SK-N-SH (cell line): ENCODE results near the gene RAET1L. TPM values are rescaled to one million over a fixed set of nuclear protein-coding genes. Genes with fewer than 3 reads are reported as not detected.

Experiments
- CTCF ChIA-PET: fragments of 300-600, 350-600 bp; formaldehyde crosslinking; extraction: SDS; loops from one replicate; lab custom pipeline; 2021; lab: Yijun Ruan, JAX
- POLR2A ChIA-PET: fragments of 350-600 bp; sonication (Branson Sonifier 250); formaldehyde crosslinking; extraction: SDS; loops from one replicate; lab custom pipeline; 2020; ENCODE audit warnings: antibody characterized with exemption, inconsistent platforms; lab: Yijun Ruan, JAX
- DNase-seq: peaks from one replicate; pipeline ENCODE4 v3.0.0; 2012
- H2AFZ ChIP-seq: fragments of 200-600 bp; sonication (generic); 2 replicates; pipeline ENCODE4 v1.8.1; 2016; ENCODE audit warnings: antibody characterized with exemption, mild to moderate bottlenecking, low read depth
- H3F3A ChIP-seq: fragments of 200-600 bp; sonication (generic); replicated peaks from 2 replicates; pipeline ENCODE3; 2016; ENCODE audit warnings: antibody characterized with exemption, mild to moderate bottlenecking; ENCODE audit not compliant: insufficient read depth
- H3K27ac ChIP-seq, 2 experiments: fragments of 200-500 bp in 1 of 2; fragments of 200-600 bp in 1 of 2; sonication (Bioruptor generic) in 1 of 2; sonication (generic), shearing (Covaris generic) in 1 of 2; 2 replicates each; pipeline versions ENCODE4 v1.5.1 to v1.6.1; 2014 to 2016; ENCODE audit warnings: low read depth in 2 of 2, inconsistent platforms in 1 of 2, low read length in 1 of 2, mild to moderate bottlenecking in 1 of 2, mixed read lengths in 1 of 2
- H3K27me3 ChIP-seq: fragments of 200-600 bp; sonication (generic), shearing (Covaris generic); 2 replicates; pipeline ENCODE4 v1.6.1; 2016; ENCODE audit warnings: mixed run types; ENCODE audit not compliant: insufficient read depth
- H3K36me3 ChIP-seq, 2 experiments: fragments of 200-500 bp in 1 of 2; fragments of 200-600 bp in 1 of 2; sonication (Bioruptor generic) in 1 of 2; sonication (generic) in 1 of 2; replicated peaks in 1 of 2; 2 replicates each; pipeline versions ENCODE3 to v1.5.1; 2014 to 2016; ENCODE audit warnings: low read length in 1 of 2, mild to moderate bottlenecking in 1 of 2; ENCODE audit not compliant: insufficient read depth in 2 of 2, control insufficient read depth in 1 of 2
- H3K4me1 ChIP-seq, 2 experiments: fragments of 200-500 bp in 1 of 2; fragments of 200-600 bp in 1 of 2; sonication (Bioruptor generic) in 1 of 2; sonication (generic), shearing (Covaris generic) in 1 of 2; 2 replicates each; pipeline versions ENCODE4 v1.5.1 to v1.6.1; 2014 to 2016; ENCODE audit warnings: low read depth in 1 of 2, low read length in 1 of 2, mixed run types in 1 of 2; ENCODE audit not compliant: insufficient read depth in 2 of 2, control insufficient read depth in 1 of 2
- H3K4me2 ChIP-seq: fragments of 200-600 bp; sonication (generic), shearing (Covaris generic); 2 replicates; pipeline ENCODE4 v1.6.1; 2017; ENCODE audit warnings: mixed run types
- H3K4me3 ChIP-seq, 2 experiments: fragments of 200-500 bp in 1 of 2; fragments of 200-600 bp in 1 of 2; sonication (Bioruptor generic) in 1 of 2; sonication (generic), shearing (Covaris generic) in 1 of 2; 2 replicates each; pipeline versions ENCODE4 v1.5.1 to v1.8.1; 2014 to 2016; ENCODE audit warnings: low read depth in 2 of 2, inconsistent platforms in 1 of 2, low read length in 1 of 2, mild to moderate bottlenecking in 1 of 2, mixed read lengths in 1 of 2, moderate library complexity in 1 of 2
- H3K79me2 ChIP-seq: fragments of 200-600 bp; sonication (generic); 2 replicates; pipeline ENCODE4 v1.8.1; 2017; ENCODE audit warnings: mild to moderate bottlenecking; ENCODE audit not compliant: insufficient read depth
- H3K9ac ChIP-seq: fragments of 200-600 bp; sonication (generic); 2 replicates; pipeline ENCODE4 v1.6.1; 2017; ENCODE audit warnings: mixed run types
- H3K9me2 ChIP-seq: fragments of 200-600 bp; sonication (generic); 2 replicates; pipeline ENCODE4 v1.6.1; 2017; ENCODE audit warnings: mixed run types
- H3K9me3 ChIP-seq: fragments of 200-600 bp; sonication (generic); 2 replicates; pipeline ENCODE4 v1.6.1; 2017; ENCODE audit warnings: mixed run types, mild to moderate bottlenecking, moderate library complexity
- H4K20me1 ChIP-seq: fragments of 200-600 bp; sonication (generic); 2 replicates; pipeline ENCODE4 v1.6.1; 2017; ENCODE audit warnings: mild to moderate bottlenecking, mixed run types; ENCODE audit not compliant: insufficient read depth
- FOSL2 ChIP-seq: IDR thresholded peaks from 2 replicates; pipeline ENCODE4 v1.4.0; 2012; ENCODE audit warnings: low read depth, mild to moderate bottlenecking, moderate library complexity, borderline replicate concordance
- FOXM1 ChIP-seq: IDR thresholded peaks from 2 replicates; pipeline ENCODE4 v1.4.0; 2012; ENCODE audit warnings: low read depth, mild to moderate bottlenecking
- GATA2 ChIP-seq: sonication (generic); formaldehyde crosslinking; IDR thresholded peaks from 2 replicates; pipeline ENCODE4 v1.5.0; 2020; ENCODE audit warnings: mild to moderate bottlenecking, missing genetic modification reagents
- JUND ChIP-seq: IDR thresholded peaks from 2 replicates; pipeline ENCODE4 v1.4.0; 2012
- POLR2AphosphoS5 ChIP-seq: IDR thresholded peaks from 2 replicates; pipeline ENCODE4 v1.6.1; 2012; ENCODE audit warnings: low read depth, low read length
- RAD21 ChIP-seq: IDR thresholded peaks from 2 replicates; pipeline ENCODE4 v1.6.1; 2012; ENCODE audit warnings: mild to moderate bottlenecking, low read length
- RCOR1 ChIP-seq: fragments of 150-350 bp; IDR thresholded peaks from 2 replicates; pipeline ENCODE4 v1.6.1; 2017; ENCODE audit warnings: antibody characterized with exemption, low read length
- TEAD4 ChIP-seq: IDR thresholded peaks from 2 replicates; pipeline ENCODE4 v1.4.0; 2012; ENCODE audit warnings: mild to moderate bottlenecking, borderline replicate concordance; ENCODE audit not compliant: insufficient read depth
- YY1 ChIP-seq: IDR thresholded peaks from 2 replicates; pipeline ENCODE4 v1.4.0; 2012; ENCODE audit warnings: low read depth, mild to moderate bottlenecking
- WGBS: methylation state at CpG from one replicate; pipeline ENCODE4 v1.1.6; 2017; ENCODE audit warnings: low lambda C conversion rate; 5-methylcytosine and 5-hydroxymethylcytosine counted together
- polyA plus RNA-seq, 3 experiments: library from polyadenylated mRNA; depleted of rRNA; stranded (reverse); fragments of >200 nt; gene quantifications; 2 replicates each; pipeline ENCODE4 v1.2.3, GENCODE V29; 2012
- TF ChIP-seq, protein P1 (sequence below): IDR thresholded peaks from 2 replicates; pipeline ENCODE4 v1.4.0; 2012; ENCODE audit warnings: low read depth, borderline replicate concordance
- TF ChIP-seq, protein P2 (sequence below): IDR thresholded peaks from 2 replicates; pipeline ENCODE4 v1.4.0; 2012; ENCODE audit warnings: low read depth, borderline replicate concordance
- TF ChIP-seq, protein P3 (sequence below): fragments of 200-600 bp; sonication (generic); IDR thresholded peaks from 2 replicates; pipeline ENCODE4 v1.6.1; 2017; ENCODE audit warnings: antibody characterized with exemption, mild to moderate bottlenecking, moderate library complexity
- TF ChIP-seq, protein P4 (sequence below): IDR thresholded peaks from 2 replicates; pipeline ENCODE4 v1.4.0; 2012; ENCODE audit warnings: low read depth
- TF ChIP-seq, protein P5 (sequence below): IDR thresholded peaks from 2 replicates; pipeline ENCODE4; 2012
- TF ChIP-seq, protein P6 (sequence below): IDR thresholded peaks from 2 replicates; pipeline ENCODE4 v1.6.1; 2012; ENCODE audit warnings: mild to moderate bottlenecking, low read depth, low read length, moderate library complexity

Gene RAET1L
- polyA plus RNA-seq, 1 of the 3 experiments (the other 2 are of a cell fraction): not detected

DNA sequence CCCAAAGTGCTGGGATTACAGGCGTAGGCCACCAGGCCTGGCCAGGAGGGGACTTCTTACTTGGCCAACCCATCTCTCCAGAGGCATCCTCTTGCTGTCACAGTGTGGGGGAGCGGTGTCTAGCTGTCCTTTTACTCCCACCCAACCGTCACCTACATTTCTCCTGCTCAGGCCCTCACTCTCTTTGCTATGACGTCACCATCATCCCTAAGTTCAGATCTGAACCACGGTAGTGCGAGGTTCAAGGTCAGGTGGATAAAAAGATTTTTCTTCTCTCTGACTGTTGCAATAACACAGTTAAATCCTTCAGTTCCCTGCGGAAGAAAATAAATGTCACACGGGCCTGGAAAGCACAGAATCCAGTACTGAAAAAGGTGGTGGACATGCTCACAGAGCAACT is 7.3 kb upstream of the RAET1L start:
- no peaks in the 10 kb centered on the region for H3K79me2 ChIP-seq
- H3F3A ChIP-seq: no peaks in the 10 kb centered on the region
- POLR2A ChIA-PET: no interaction called here
- H3K9me3 ChIP-seq: no peaks in the 10 kb centered on the region
- no peaks in the 10 kb centered on the region for H4K20me1 ChIP-seq
- CTCF ChIA-PET: no interaction called here
- no peaks in the 10 kb centered on the region for H3K9me2 ChIP-seq
- DNase-seq: no peak
- H3K27ac ChIP-seq: no peak overlapping the region
- H2AFZ ChIP-seq: no peak overlapping the region
- H3K9ac ChIP-seq: no peak overlapping the region
- no peak overlapping the region for H3K4me3 ChIP-seq
- H3K36me3 ChIP-seq: no peaks in the 10 kb centered on the region
- no peaks in the 10 kb centered on the region for H3K4me1 ChIP-seq
- WGBS: 27% methylated on average over 8 of the region's 8 CpGs
- TF ChIP-seq RCOR1: no peak
- TF ChIP-seq, protein P1, sequence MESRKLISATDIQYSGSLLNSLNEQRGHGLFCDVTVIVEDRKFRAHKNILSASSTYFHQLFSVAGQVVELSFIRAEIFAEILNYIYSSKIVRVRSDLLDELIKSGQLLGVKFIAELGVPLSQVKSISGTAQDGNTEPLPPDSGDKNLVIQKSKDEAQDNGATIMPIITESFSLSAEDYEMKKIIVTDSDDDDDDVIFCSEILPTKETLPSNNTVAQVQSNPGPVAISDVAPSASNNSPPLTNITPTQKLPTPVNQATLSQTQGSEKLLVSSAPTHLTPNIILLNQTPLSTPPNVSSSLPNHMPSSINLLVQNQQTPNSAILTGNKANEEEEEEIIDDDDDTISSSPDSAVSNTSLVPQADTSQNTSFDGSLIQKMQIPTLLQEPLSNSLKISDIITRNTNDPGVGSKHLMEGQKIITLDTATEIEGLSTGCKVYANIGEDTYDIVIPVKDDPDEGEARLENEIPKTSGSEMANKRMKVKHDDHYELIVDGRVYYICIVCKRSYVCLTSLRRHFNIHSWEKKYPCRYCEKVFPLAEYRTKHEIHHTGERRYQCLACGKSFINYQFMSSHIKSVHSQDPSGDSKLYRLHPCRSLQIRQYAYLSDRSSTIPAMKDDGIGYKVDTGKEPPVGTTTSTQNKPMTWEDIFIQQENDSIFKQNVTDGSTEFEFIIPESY: no peak
- no peak for TF ChIP-seq POLR2AphosphoS5
- no peak for TF ChIP-seq TEAD4
- TF ChIP-seq, protein P2, sequence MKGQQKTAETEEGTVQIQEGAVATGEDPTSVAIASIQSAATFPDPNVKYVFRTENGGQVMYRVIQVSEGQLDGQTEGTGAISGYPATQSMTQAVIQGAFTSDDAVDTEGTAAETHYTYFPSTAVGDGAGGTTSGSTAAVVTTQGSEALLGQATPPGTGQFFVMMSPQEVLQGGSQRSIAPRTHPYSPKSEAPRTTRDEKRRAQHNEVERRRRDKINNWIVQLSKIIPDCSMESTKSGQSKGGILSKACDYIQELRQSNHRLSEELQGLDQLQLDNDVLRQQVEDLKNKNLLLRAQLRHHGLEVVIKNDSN: no peak
- TF ChIP-seq GATA2: no peak
- no peak for TF ChIP-seq FOXM1
- TF ChIP-seq, protein P3, sequence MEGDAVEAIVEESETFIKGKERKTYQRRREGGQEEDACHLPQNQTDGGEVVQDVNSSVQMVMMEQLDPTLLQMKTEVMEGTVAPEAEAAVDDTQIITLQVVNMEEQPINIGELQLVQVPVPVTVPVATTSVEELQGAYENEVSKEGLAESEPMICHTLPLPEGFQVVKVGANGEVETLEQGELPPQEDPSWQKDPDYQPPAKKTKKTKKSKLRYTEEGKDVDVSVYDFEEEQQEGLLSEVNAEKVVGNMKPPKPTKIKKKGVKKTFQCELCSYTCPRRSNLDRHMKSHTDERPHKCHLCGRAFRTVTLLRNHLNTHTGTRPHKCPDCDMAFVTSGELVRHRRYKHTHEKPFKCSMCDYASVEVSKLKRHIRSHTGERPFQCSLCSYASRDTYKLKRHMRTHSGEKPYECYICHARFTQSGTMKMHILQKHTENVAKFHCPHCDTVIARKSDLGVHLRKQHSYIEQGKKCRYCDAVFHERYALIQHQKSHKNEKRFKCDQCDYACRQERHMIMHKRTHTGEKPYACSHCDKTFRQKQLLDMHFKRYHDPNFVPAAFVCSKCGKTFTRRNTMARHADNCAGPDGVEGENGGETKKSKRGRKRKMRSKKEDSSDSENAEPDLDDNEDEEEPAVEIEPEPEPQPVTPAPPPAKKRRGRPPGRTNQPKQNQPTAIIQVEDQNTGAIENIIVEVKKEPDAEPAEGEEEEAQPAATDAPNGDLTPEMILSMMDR: no peak
- TF ChIP-seq FOSL2: no peak
- no peak for TF ChIP-seq JUND
- TF ChIP-seq, protein P4, sequence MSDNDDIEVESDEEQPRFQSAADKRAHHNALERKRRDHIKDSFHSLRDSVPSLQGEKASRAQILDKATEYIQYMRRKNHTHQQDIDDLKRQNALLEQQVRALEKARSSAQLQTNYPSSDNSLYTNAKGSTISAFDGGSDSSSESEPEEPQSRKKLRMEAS: no peak
- TF ChIP-seq RAD21: no peak
- TF ChIP-seq, protein P5, sequence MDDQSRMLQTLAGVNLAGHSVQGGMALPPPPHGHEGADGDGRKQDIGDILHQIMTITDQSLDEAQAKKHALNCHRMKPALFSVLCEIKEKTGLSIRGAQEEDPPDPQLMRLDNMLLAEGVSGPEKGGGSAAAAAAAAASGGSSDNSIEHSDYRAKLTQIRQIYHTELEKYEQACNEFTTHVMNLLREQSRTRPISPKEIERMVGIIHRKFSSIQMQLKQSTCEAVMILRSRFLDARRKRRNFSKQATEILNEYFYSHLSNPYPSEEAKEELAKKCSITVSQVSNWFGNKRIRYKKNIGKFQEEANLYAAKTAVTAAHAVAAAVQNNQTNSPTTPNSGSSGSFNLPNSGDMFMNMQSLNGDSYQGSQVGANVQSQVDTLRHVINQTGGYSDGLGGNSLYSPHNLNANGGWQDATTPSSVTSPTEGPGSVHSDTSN: no peak
- TF ChIP-seq, protein P6, sequence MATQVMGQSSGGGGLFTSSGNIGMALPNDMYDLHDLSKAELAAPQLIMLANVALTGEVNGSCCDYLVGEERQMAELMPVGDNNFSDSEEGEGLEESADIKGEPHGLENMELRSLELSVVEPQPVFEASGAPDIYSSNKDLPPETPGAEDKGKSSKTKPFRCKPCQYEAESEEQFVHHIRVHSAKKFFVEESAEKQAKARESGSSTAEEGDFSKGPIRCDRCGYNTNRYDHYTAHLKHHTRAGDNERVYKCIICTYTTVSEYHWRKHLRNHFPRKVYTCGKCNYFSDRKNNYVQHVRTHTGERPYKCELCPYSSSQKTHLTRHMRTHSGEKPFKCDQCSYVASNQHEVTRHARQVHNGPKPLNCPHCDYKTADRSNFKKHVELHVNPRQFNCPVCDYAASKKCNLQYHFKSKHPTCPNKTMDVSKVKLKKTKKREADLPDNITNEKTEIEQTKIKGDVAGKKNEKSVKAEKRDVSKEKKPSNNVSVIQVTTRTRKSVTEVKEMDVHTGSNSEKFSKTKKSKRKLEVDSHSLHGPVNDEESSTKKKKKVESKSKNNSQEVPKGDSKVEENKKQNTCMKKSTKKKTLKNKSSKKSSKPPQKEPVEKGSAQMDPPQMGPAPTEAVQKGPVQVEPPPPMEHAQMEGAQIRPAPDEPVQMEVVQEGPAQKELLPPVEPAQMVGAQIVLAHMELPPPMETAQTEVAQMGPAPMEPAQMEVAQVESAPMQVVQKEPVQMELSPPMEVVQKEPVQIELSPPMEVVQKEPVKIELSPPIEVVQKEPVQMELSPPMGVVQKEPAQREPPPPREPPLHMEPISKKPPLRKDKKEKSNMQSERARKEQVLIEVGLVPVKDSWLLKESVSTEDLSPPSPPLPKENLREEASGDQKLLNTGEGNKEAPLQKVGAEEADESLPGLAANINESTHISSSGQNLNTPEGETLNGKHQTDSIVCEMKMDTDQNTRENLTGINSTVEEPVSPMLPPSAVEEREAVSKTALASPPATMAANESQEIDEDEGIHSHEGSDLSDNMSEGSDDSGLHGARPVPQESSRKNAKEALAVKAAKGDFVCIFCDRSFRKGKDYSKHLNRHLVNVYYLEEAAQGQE: no peak
- no peak for TF ChIP-seq YY1
- no peak overlapping the region for H3K4me2 ChIP-seq
- peaks cover 52% of the 10 kb centered on the region for H3K27me3 ChIP-seq
